Caco-2 (cell line): Measurements from ENCODE around the gene CEP164. TPM values are rescaled to one million over a fixed set of nuclear protein-coding genes. Genes with fewer than 3 reads are reported as not detected.

Experiments used
- BruUV-seq: library from RNA; stranded (reverse); fragments of 400-500 nt; replicated peaks from 2 replicates; lab custom pipeline; 2021; lab: Mats Ljungman, UMichigan
- CTCF ChIA-PET: fragments of 300-600 bp; sonication (Branson Sonifier 250); formaldehyde crosslinking; loops from one replicate; lab custom pipeline; 2022; ENCODE audit warnings: antibody characterized with exemption; lab: Charles Lee
- POLR2A ChIA-PET: fragments of 300-600 bp; sonication (Branson Sonifier 250); formaldehyde crosslinking; loops from one replicate; lab custom pipeline; 2022; ENCODE audit warnings: antibody characterized with exemption; lab: Charles Lee
- DNase-seq, 2 experiments: peaks; one replicate each; pipeline versions ENCODE4 v3.0.0 to v3.0.0-alpha.2; 2020 to 2022
- H3K27me3 ChIP-seq: replicated peaks from 2 replicates; pipeline ENCODE4 v1.6.0; 2011; ENCODE audit warnings: low read length; ENCODE audit not compliant: control insufficient read depth, insufficient read depth
- H3K36me3 ChIP-seq: 2 replicates; pipeline ENCODE4 v1.5.1; 2011; ENCODE audit warnings: low read length; ENCODE audit not compliant: control insufficient read depth, insufficient read depth
- H3K4me1 ChIP-seq: fragments of 250-450 bp; sonication (Bioruptor Pico); 2 replicates; pipeline ENCODE4 v1.5.1; 2020; ENCODE audit warnings: mild to moderate bottlenecking
- H3K4me3 ChIP-seq: 2 replicates; pipeline ENCODE4 v1.5.1; 2011; ENCODE audit warnings: low read depth, mild to moderate bottlenecking, control low read depth, low read length
- H3K9me3 ChIP-seq: fragments of 250-450 bp; sonication (Bioruptor Pico); 2 replicates; pipeline ENCODE4 v1.5.1; 2020; ENCODE audit warnings: mild to moderate bottlenecking, moderate library complexity
- H3K27ac Mint-ChIP-seq: one replicate; pipeline ENCODE4 v1.8.0; 2022; ENCODE audit warnings: mixed read lengths; ENCODE audit not compliant: unreplicated experiment
- H3K27me3 Mint-ChIP-seq: one replicate; pipeline ENCODE4 v1.8.0; 2022; ENCODE audit warnings: mixed read lengths; ENCODE audit not compliant: insufficient read depth, unreplicated experiment
- H3K36me3 Mint-ChIP-seq: one replicate; pipeline ENCODE4 v1.8.0; 2022; ENCODE audit warnings: mild to moderate bottlenecking, mixed read lengths; ENCODE audit not compliant: insufficient read depth, unreplicated experiment
- H3K4me1 Mint-ChIP-seq: one replicate; pipeline ENCODE4 v1.8.0; 2022; ENCODE audit warnings: low read depth, mixed read lengths; ENCODE audit not compliant: unreplicated experiment
- H3K4me3 Mint-ChIP-seq: one replicate; pipeline ENCODE4 v1.8.0; 2022; ENCODE audit warnings: mild to moderate bottlenecking, moderate library complexity, mixed read lengths; ENCODE audit not compliant: unreplicated experiment
- H3K9me3 Mint-ChIP-seq: one replicate; pipeline ENCODE4 v1.8.0; 2022; ENCODE audit warnings: mixed read lengths; ENCODE audit not compliant: unreplicated experiment
- intact Hi-C: fragments of 100-400 bp; cut with micrococcal nuclease; formaldehyde crosslinking; loops from one replicate; pipeline ENCODE4 v1.10.0; 2022; ENCODE audit not compliant: unreplicated experiment
- total RNA-seq: library from RNA; stranded (reverse); gene quantifications from 2 replicates; pipeline ENCODE4 v1.2.3, GENCODE V29; 2022
- TF ChIP-seq, protein P1 (sequence below), 2 experiments: fragments of 200-600 bp in 1 of 2; IDR thresholded peaks; 1 replicate in 1 of 2; 2 replicates in 1 of 2; pipeline versions ENCODE4 v1.5.1 to v1.8.0; 2011 to 2022; ENCODE audit warnings: antibody characterized with exemption in 1 of 2, control low read depth in 1 of 2, inconsistent platforms in 1 of 2, low read depth in 1 of 2, low read length in 1 of 2, mild to moderate bottlenecking in 1 of 2, moderate library complexity in 1 of 2; ENCODE audit not compliant: insufficient read depth in 1 of 2, severe bottlenecking in 1 of 2, unreplicated experiment in 1 of 2

Gene CEP164
- total RNA-seq, 1 experiment from 2014 or later: 48.9 TPM

DNA sequence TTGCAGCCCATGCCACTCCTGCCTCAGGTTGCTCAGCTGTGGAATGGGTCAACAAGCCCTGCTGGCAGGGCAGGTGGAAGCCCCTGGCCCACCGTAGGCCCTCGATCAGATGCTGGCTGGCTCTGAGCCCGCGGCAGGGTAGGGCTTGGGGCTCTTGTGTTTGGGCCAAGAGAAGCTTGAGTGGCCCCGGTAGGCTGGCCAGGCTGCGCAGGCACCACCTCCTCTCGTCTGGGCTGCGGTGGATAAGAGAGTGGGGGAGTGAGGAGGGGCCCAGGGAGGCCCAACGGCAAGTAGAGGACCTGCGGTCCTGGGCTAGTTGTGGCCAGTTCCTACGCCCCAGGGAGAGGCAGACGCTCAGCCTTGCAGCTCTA lies 115.2 kb downstream of the CEP164 start:
- DNase-seq: no peak
- TF ChIP-seq, protein P1, sequence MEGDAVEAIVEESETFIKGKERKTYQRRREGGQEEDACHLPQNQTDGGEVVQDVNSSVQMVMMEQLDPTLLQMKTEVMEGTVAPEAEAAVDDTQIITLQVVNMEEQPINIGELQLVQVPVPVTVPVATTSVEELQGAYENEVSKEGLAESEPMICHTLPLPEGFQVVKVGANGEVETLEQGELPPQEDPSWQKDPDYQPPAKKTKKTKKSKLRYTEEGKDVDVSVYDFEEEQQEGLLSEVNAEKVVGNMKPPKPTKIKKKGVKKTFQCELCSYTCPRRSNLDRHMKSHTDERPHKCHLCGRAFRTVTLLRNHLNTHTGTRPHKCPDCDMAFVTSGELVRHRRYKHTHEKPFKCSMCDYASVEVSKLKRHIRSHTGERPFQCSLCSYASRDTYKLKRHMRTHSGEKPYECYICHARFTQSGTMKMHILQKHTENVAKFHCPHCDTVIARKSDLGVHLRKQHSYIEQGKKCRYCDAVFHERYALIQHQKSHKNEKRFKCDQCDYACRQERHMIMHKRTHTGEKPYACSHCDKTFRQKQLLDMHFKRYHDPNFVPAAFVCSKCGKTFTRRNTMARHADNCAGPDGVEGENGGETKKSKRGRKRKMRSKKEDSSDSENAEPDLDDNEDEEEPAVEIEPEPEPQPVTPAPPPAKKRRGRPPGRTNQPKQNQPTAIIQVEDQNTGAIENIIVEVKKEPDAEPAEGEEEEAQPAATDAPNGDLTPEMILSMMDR (IDR thresholded peaks at IDR 0.05; ENCODE audit: insufficient read depth in 1 of 2, low read depth in 1 of 2, low read length in 1 of 2, severe bottlenecking in 1 of 2, unreplicated experiment in 1 of 2): no peak
- BruUV-seq: no TSS peak
- H3K36me3 ChIP-seq: no peaks in the 10 kb centered on the region
- intact Hi-C loops: loop anchor here (1.0 to 5.0 kb wide), 3 partner anchors 169 to 374 kb away; no protein-coding TSS in a partner anchor
- no peaks in the 10 kb centered on the region for H3K4me1 Mint-ChIP-seq
- H3K4me1 ChIP-seq: no peaks in the 10 kb centered on the region
- no peaks in the 10 kb centered on the region for H3K9me3 ChIP-seq
- no peaks in the 10 kb centered on the region for H3K9me3 Mint-ChIP-seq
- H3K27me3 Mint-ChIP-seq: peaks cover 37% of the 10 kb centered on the region
- ChIA-PET CTCF (interaction anchor here (1.2 to 4.2 kb wide), 6 partner anchors 17 to 376 kb away, joined by 3 to 43 read pairs (median 15); no protein-coding TSS in a partner anchor), POLR2A (no interaction called here)
- no peak overlapping the region for H3K4me3 ChIP-seq
- H3K36me3 Mint-ChIP-seq: no peaks in the 10 kb centered on the region
- H3K27ac Mint-ChIP-seq: no peak overlapping the region
- no peaks in the 10 kb centered on the region; the same call in 1 of the 2 replicates for H3K27me3 ChIP-seq
- no peak overlapping the region for H3K4me3 Mint-ChIP-seq

DNA sequence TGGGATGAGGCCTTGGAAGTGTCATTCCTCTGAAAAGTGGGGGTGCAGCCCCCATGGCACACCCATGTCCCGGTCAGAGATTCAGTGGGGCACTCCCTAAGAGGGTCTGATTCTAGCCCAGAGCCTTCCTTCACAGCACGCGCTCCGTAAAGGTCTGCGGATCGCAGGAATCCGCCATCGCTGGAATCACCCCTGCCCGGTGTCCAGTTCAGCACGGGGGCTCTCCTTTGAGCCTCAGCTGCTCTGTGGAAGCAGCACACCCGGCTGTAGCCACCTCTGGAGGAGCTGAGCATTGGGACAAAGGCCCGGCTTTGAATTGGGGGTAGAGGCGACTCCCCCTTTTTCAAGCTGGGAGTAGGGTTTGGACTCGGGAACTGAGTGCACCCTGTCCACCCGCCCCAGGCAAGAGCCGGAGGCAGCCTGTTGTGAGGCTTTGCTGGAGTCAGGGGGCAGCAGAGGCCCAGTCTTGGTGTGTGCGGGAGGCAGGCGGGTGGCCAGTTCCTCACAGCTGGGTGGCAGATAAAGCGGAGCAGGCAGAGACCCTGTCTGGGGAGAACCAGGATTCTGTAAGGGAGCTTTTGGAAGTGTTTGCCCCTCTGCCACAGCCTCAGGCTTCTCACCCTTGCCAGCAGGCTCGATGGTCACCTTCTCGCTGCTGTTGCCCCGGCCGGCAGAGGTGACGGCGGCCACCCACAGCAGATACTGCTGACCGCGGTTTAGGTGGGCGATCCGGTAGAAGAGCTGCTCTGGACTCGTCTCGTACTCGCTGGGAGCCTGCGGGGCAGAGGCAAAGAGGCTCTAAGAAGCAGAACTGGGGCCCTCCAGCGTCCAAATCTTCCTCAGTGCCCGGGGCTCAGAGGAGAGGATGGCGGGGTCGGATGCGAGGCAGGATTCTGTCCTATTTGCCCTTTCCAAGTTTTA lies 115.9 kb downstream of the CEP164 start:
- Histone ChIP-seq H3K4me3 (no peak overlapping the region), H3K27me3 (no peaks in the 10 kb centered on the region; the same call in 1 of the 2 replicates), H3K9me3 (no peaks in the 10 kb centered on the region), H3K4me1 (no peaks in the 10 kb centered on the region), H3K36me3 (no peaks in the 10 kb centered on the region)
- Mint-ChIP-seq H3K27ac (no peak overlapping the region), H3K4me1 (no peaks in the 10 kb centered on the region), H3K9me3 (no peaks in the 10 kb centered on the region), H3K4me3 (no peak overlapping the region), H3K27me3 (peaks cover 41% of the 10 kb centered on the region), H3K36me3 (no peaks in the 10 kb centered on the region)
- peak; percentile 78 to 84 for DNase-seq
- ChIA-PET POLR2A (interaction anchor here (0.7 kb wide), 1 partner anchor 28 kb away, joined by 3 read pairs; no protein-coding TSS in a partner anchor), CTCF (interaction anchor here (0.9 to 4.2 kb wide), 11 partner anchors 17 to 375 kb away, joined by 3 to 43 read pairs (median 4); no protein-coding TSS in a partner anchor)
- TF ChIP-seq, protein P1 (IDR thresholded peaks at IDR 0.05; ENCODE audit: insufficient read depth in 1 of 2, low read depth in 1 of 2, low read length in 1 of 2, severe bottlenecking in 1 of 2, unreplicated experiment in 1 of 2): peak; percentile 86 to 98
- no TSS peak for BruUV-seq
- intact Hi-C loops: loop anchor here (1.0 to 5.0 kb wide), 3 partner anchors 169 to 374 kb away; no protein-coding TSS in a partner anchor

DNA sequence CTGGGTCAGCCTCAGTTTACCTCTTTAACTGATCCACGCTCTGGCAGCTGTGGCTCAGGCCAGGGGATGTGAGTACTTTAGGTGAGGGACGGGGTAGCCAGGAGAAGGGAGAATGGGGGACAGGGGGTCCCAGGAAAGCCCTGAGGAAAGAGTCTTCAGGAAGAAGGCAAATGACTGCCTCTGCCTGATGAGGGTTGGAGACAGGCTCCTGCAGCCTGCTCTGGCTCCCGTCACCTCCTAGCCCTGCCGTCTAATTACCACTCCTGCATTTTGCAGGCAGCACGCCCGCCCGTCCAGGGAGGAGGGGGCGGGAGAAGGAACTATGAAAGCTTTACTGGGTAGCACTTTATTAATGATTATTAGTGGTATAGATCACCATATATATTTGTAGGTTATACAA lies 116.6 kb downstream of the CEP164 start:
- Mint-ChIP-seq H3K36me3 (no peaks in the 10 kb centered on the region), H3K4me3 (no peak overlapping the region), H3K27ac (no peak overlapping the region), H3K9me3 (no peaks in the 10 kb centered on the region), H3K27me3 (peaks cover 38% of the 10 kb centered on the region), H3K4me1 (no peaks in the 10 kb centered on the region)
- no peaks in the 10 kb centered on the region; the same call in 1 of the 2 replicates for H3K27me3 ChIP-seq
- no peaks in the 10 kb centered on the region for H3K4me1 ChIP-seq
- no TSS peak for BruUV-seq
- no peak overlapping the region for H3K4me3 ChIP-seq
- TF ChIP-seq, protein P1 (IDR thresholded peaks at IDR 0.05; ENCODE audit: insufficient read depth in 1 of 2, low read depth in 1 of 2, low read length in 1 of 2, severe bottlenecking in 1 of 2, unreplicated experiment in 1 of 2): no peak
- CTCF ChIA-PET: interaction anchor here (0.9 to 4.2 kb wide), 10 partner anchors 16 to 375 kb away, joined by 3 to 43 read pairs (median 4); no protein-coding TSS in a partner anchor
- H3K9me3 ChIP-seq: no peaks in the 10 kb centered on the region
- intact Hi-C loops: loop anchor here (5.0 kb wide), 1 partner anchor 168 kb away; no protein-coding TSS in a partner anchor
- H3K36me3 ChIP-seq: no peaks in the 10 kb centered on the region
- no peak for DNase-seq
- POLR2A ChIA-PET: interaction anchor here (0.7 kb wide), 1 partner anchor 28 kb away, joined by 3 read pairs; no protein-coding TSS in a partner anchor
